Panc1 (cell line): Measurements from ENCODE around the gene TNFAIP1. TPM values are rescaled to one million over a fixed set of nuclear protein-coding genes. Genes with fewer than 3 reads are reported as not detected.

ENCODE experiments used
- ATAC-seq: fragments of 200-7000 bp; cut with Tn5 transposase; 2 replicates; pipeline ENCODE4 v1.9.1; 2020; ENCODE audit warnings: mild to moderate bottlenecking, moderate library complexity
- BruUV-seq: library from RNA; stranded (reverse); fragments of 400-500 nt; replicated peaks from 2 replicates; lab custom pipeline; 2021; lab: Mats Ljungman, UMichigan
- CTCF ChIA-PET: fragments of 300-600 bp; sonication (Branson Sonifier 250); formaldehyde crosslinking; loops from one replicate; lab custom pipeline; 2022; ENCODE audit warnings: antibody characterized with exemption; lab: Charles Lee
- POLR2A ChIA-PET: fragments of 300-600 bp; sonication (Branson Sonifier 250); formaldehyde crosslinking; loops from one replicate; lab custom pipeline; 2022; ENCODE audit warnings: antibody characterized with exemption; lab: Charles Lee
- DNase-seq: peaks from one replicate; pipeline ENCODE4 v3.0.0-alpha.2; 2010; ENCODE audit warnings: low read depth, low spot score
- H3K27ac ChIP-seq: 2 replicates; pipeline ENCODE4 v1.5.1; 2011; ENCODE audit warnings: mild to moderate bottlenecking, low read length, inconsistent platforms
- H3K27me3 ChIP-seq: fragments of 200-500 bp; sonication (Bioruptor generic); 2 replicates; pipeline ENCODE4 v1.6.0; 2014; ENCODE audit warnings: low read length, inconsistent platforms; ENCODE audit not compliant: control insufficient read depth, insufficient read depth
- H3K36me3 ChIP-seq: fragments of 200-500 bp; sonication (Bioruptor generic); 2 replicates; pipeline ENCODE4 v1.5.1; 2014; ENCODE audit warnings: inconsistent platforms, mild to moderate bottlenecking, low read length, moderate library complexity; ENCODE audit not compliant: control insufficient read depth, insufficient read depth
- H3K4me1 ChIP-seq: 2 replicates; pipeline ENCODE4 v1.5.1; 2011; ENCODE audit warnings: inconsistent platforms, mild to moderate bottlenecking, low read length, moderate library complexity; ENCODE audit not compliant: control insufficient read depth, insufficient read depth
- H3K4me3 ChIP-seq, 2 experiments: 2 replicates each; pipeline ENCODE4 v1.5.1; 2011 to 2012; ENCODE audit warnings: low read depth in 2 of 2, low read length in 2 of 2, mild to moderate bottlenecking in 2 of 2, inconsistent platforms in 1 of 2, moderate library complexity in 1 of 2
- H3K9me3 ChIP-seq: fragments of 200-500 bp; sonication (Bioruptor generic); 2 replicates; pipeline ENCODE4 v1.5.1; 2014; ENCODE audit warnings: low read depth, mild to moderate bottlenecking, inconsistent platforms, low read length, moderate library complexity; ENCODE audit not compliant: control insufficient read depth, insufficient read depth
- CTCF ChIP-seq: fragments of 450-650 bp; IDR thresholded peaks from 2 replicates; pipeline ENCODE4 v1.5.1; 2017; ENCODE audit warnings: mild to moderate bottlenecking
- POLR2AphosphoS5 ChIP-seq: IDR thresholded peaks from 2 replicates; pipeline ENCODE4 v1.6.1; 2012; ENCODE audit warnings: mild to moderate bottlenecking, low read depth, low read length, moderate library complexity
- REST ChIP-seq, 2 experiments: IDR thresholded peaks; 2 replicates each; pipeline ENCODE4 v1.6.1; 2011 to 2012; ENCODE audit warnings: low read depth in 2 of 2, control low read depth in 1 of 2, low read length in 1 of 2, mild to moderate bottlenecking in 1 of 2, moderate library complexity in 1 of 2; ENCODE audit not compliant: insufficient read depth in 1 of 2
- SIN3A ChIP-seq: IDR thresholded peaks from 2 replicates; pipeline ENCODE4 v1.6.1; 2012; ENCODE audit warnings: low read depth, mild to moderate bottlenecking, low read length, moderate library complexity, borderline replicate concordance; ENCODE audit not compliant: insufficient read depth
- TCF7L2 ChIP-seq: IDR thresholded peaks from 2 replicates; pipeline ENCODE4 v1.6.1; 2011; ENCODE audit warnings: mild to moderate bottlenecking, low read depth, low read length, inconsistent platforms
- in situ Hi-C: cut with HindIII; loops from 2 replicates; pipeline ENCODE4 v1.10.0; 2016; ENCODE audit warnings: low sequenced_read_pairs, low pct_unique_long_range_greater_than_20kb
- intact Hi-C: fragments of 100-400 bp; cut with micrococcal nuclease; formaldehyde crosslinking; loops from one replicate; pipeline ENCODE4 v1.10.0; 2022; ENCODE audit not compliant: unreplicated experiment
- total RNA-seq: library from RNA; stranded (reverse); gene quantifications from one replicate; pipeline ENCODE4 v1.2.1, GENCODE V29; 2021; ENCODE audit not compliant: unreplicated experiment

TNFAIP1 gene
- total RNA-seq, 1 experiment from 2014 or later = 55.8 TPM

GRCh38 chr17:28371245-28372202 is 36.0 kb downstream of the TNFAIP1 start, which contains the start of gene SARM1:
SARM1 (plus strand) TSS chr17:28371694; CDS start chr17:28372033, 339 bp downstream.
- no peaks in the 10 kb centered on the region for H3K9me3 ChIP-seq
- no peaks in the 10 kb centered on the region for H3K36me3 ChIP-seq
- H3K4me3 ChIP-seq = peak within 1 kb of the TSS; percentile 65 to 93
- intact Hi-C loops (no loop called here), in situ Hi-C loops (no loop called here)
- CTCF ChIA-PET = interaction anchor here (0.7 kb wide), 1 partner anchor 44 kb away, joined by 5 read pairs; no protein-coding TSS in a partner anchor
- DNase-seq (peak; percentile 30), ATAC-seq (peak; percentile 93)
- peak within 1 kb of the TSS; percentile 84 for H3K27ac ChIP-seq
- no TSS peak for BruUV-seq
- POLR2A ChIA-PET = interaction anchor here (0.6 to 0.7 kb wide), 2 partner anchors 104 to 163 kb away, joined by 5 to 6 read pairs; no protein-coding TSS in a partner anchor
- H3K27me3 ChIP-seq = no peaks in the 10 kb centered on the region
- H3K4me1 ChIP-seq = peaks cover 27% of the 10 kb centered on the region
- no peak for TF ChIP-seq POLR2AphosphoS5
- TF ChIP-seq SIN3A = 0 out of 2 replicates have a peak, but pooled peaks have one; percentile 43
- no peak for TF ChIP-seq CTCF
- TF ChIP-seq TCF7L2 = peak; percentile 88
- TF ChIP-seq REST (IDR thresholded peaks at IDR 0.05; ENCODE audit: insufficient read depth in 1 of 2, low read depth in 2 of 2, low read length in 1 of 2) = 0 out of 4 replicates have a peak, but pooled peaks of 1 of the 2 experiments have one; percentile 30

GRCh38 chr17:28372203-28372944 is 36.8 kb downstream of the TNFAIP1 start:
- CTCF ChIA-PET = no interaction called here
- POLR2A ChIA-PET = interaction anchor here (0.7 kb wide), 1 partner anchor 103 kb away, joined by 5 read pairs; no protein-coding TSS in a partner anchor
- TF ChIP-seq REST (IDR thresholded peaks at IDR 0.05; ENCODE audit: insufficient read depth in 1 of 2, low read depth in 2 of 2, low read length in 1 of 2) (0 out of 4 replicates have a peak, but pooled peaks of 1 of the 2 experiments have one; percentile 8), POLR2AphosphoS5 (no peak)
- DNase-seq (no peak), ATAC-seq (peak; percentile 30)
- H3K4me1 ChIP-seq = peaks cover 27% of the 10 kb centered on the region
- peak overlapping the region; percentile 65 to 93 for H3K4me3 ChIP-seq
- no peaks in the 10 kb centered on the region for H3K9me3 ChIP-seq
- intact Hi-C loops (no loop called here), in situ Hi-C loops (no loop called here)
- no peak overlapping the region for H3K27ac ChIP-seq
- no peaks in the 10 kb centered on the region for H3K27me3 ChIP-seq
- H3K36me3 ChIP-seq = no peaks in the 10 kb centered on the region
- BruUV-seq = no TSS peak
